OCI-LY7 (cell line): Measurements from ENCODE around the gene PTH1R.

Source experiments
- EZH2phosphoT487 ChIP-seq: fragments of 200-600 bp; sonication (generic); IDR thresholded peaks from 2 replicates; pipeline ENCODE4 v1.6.1; 2018; ENCODE audit warnings: low read depth, borderline replicate concordance, mild to moderate bottlenecking, mixed run types, antibody characterized with exemption, low read length, moderate library complexity, mixed read lengths
- TF ChIP-seq, protein P1 (sequence below): fragments of 200-600 bp; sonication (generic); conservative IDR thresholded peaks from 2 replicates; pipeline ENCODE4 v1.5.1; 2014; ENCODE audit warnings: mild to moderate bottlenecking, antibody characterized with exemption, low read length, moderate library complexity, mixed read lengths

DNA sequence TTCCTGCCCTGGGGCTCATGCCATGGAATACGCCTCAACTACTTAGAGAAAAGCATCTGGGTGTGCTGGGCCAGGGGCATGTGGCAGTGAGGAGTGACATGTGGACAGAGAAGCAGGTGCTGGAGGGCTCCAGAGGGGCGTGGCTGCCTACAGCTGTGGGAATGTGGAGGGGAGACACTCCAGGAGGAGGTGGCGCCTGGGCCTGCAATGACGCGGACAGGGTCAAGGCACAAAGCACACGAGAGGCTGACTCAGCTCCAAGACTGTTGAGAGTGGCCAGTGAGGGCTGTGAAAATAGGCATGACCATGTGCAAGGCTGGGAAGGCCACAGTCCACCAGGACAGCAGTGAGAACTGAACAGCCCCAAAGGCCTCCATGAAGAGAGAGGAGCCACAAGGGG is 48.5 kb downstream of the PTH1R start:
- TF ChIP-seq, protein P1, sequence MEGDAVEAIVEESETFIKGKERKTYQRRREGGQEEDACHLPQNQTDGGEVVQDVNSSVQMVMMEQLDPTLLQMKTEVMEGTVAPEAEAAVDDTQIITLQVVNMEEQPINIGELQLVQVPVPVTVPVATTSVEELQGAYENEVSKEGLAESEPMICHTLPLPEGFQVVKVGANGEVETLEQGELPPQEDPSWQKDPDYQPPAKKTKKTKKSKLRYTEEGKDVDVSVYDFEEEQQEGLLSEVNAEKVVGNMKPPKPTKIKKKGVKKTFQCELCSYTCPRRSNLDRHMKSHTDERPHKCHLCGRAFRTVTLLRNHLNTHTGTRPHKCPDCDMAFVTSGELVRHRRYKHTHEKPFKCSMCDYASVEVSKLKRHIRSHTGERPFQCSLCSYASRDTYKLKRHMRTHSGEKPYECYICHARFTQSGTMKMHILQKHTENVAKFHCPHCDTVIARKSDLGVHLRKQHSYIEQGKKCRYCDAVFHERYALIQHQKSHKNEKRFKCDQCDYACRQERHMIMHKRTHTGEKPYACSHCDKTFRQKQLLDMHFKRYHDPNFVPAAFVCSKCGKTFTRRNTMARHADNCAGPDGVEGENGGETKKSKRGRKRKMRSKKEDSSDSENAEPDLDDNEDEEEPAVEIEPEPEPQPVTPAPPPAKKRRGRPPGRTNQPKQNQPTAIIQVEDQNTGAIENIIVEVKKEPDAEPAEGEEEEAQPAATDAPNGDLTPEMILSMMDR: no peak
- TF ChIP-seq EZH2phosphoT487: no peak
